MCF 10A (cell line): ENCODE data around the gene PHB1. TPM values are rescaled to one million over a fixed set of nuclear protein-coding genes. Genes with fewer than 3 reads are reported as not detected.

Experiments used
- BruUV-seq: library from RNA; stranded (reverse); fragments of 400-500 nt; replicated peaks from 2 replicates; lab custom pipeline; 2021; lab: Mats Ljungman, UMichigan
- CTCF ChIA-PET: fragments of 300-600 bp; sonication (Branson Sonifier 250); formaldehyde crosslinking; extraction: SDS; loops from one replicate; lab custom pipeline; 2021; ENCODE audit warnings: antibody characterized with exemption, inconsistent platforms; lab: Yijun Ruan, JAX
- POLR2A ChIA-PET: fragments of 300-600, 350-650 bp; sonication (Branson Sonifier 250); formaldehyde crosslinking; extraction: SDS; loops from one replicate; lab custom pipeline; 2020; ENCODE audit warnings: antibody characterized with exemption, inconsistent platforms; lab: Yijun Ruan, JAX
- DNase-seq: peaks from one replicate; pipeline ENCODE4 v3.0.0-alpha.2; 2018; ENCODE audit not compliant: unreplicated experiment
- H3K27ac Mint-ChIP-seq: one replicate; pipeline ENCODE4 v1.8.0; 2022; ENCODE audit warnings: mild to moderate bottlenecking, low read depth, mixed read lengths; ENCODE audit not compliant: unreplicated experiment
- H3K27me3 Mint-ChIP-seq: one replicate; pipeline ENCODE4 v1.8.0; 2022; ENCODE audit warnings: mixed read lengths; ENCODE audit not compliant: insufficient read depth, unreplicated experiment
- H3K36me3 Mint-ChIP-seq: one replicate; pipeline ENCODE4 v1.8.0; 2022; ENCODE audit warnings: mild to moderate bottlenecking, moderate library complexity, mixed read lengths; ENCODE audit not compliant: insufficient read depth, unreplicated experiment
- H3K4me1 Mint-ChIP-seq: one replicate; pipeline ENCODE4 v1.8.0; 2022; ENCODE audit warnings: mixed read lengths; ENCODE audit not compliant: insufficient read depth, unreplicated experiment
- H3K4me3 Mint-ChIP-seq: one replicate; pipeline ENCODE4 v1.8.0; 2022; ENCODE audit warnings: mild to moderate bottlenecking, moderate library complexity, mixed read lengths; ENCODE audit not compliant: unreplicated experiment
- H3K9me3 Mint-ChIP-seq: one replicate; pipeline ENCODE4 v1.8.0; 2022; ENCODE audit warnings: mixed read lengths; ENCODE audit not compliant: unreplicated experiment
- CTCF ChIP-seq: fragments of 200-600 bp; IDR thresholded peaks from one replicate; pipeline ENCODE4 v1.8.0; 2022; ENCODE audit warnings: antibody characterized with exemption, mild to moderate bottlenecking; ENCODE audit not compliant: unreplicated experiment
- intact Hi-C: fragments of 100-400 bp; cut with micrococcal nuclease; formaldehyde crosslinking; loops from 2 replicates; pipeline ENCODE4 v1.14.1; 2022
- total RNA-seq: library from RNA; stranded (reverse); gene quantifications from 2 replicates; pipeline ENCODE4 v1.2.3, GENCODE V29; 2022

The PHB1 gene
- total RNA-seq, 1 experiment from 2014 or later, result 134 TPM

GRCh38 chr17:49440581-49440980 lies 25.9 kb upstream of the PHB1 start:
- H3K4me1 Mint-ChIP-seq, result no peaks in the 10 kb centered on the region
- no peak overlapping the region for H3K4me3 Mint-ChIP-seq
- H3K9me3 Mint-ChIP-seq, result no peaks in the 10 kb centered on the region
- no peak for DNase-seq
- peaks cover 88% of the 10 kb centered on the region for H3K27me3 Mint-ChIP-seq
- H3K36me3 Mint-ChIP-seq, result no peaks in the 10 kb centered on the region
- CTCF ChIA-PET, result interaction anchor here (0.6 to 1.9 kb wide), 2 partner anchors 116 to 130 kb away, joined by 3 to 12 read pairs; no protein-coding TSS in a partner anchor
- intact Hi-C loops, result no loop called here
- BruUV-seq, result no TSS peak
- no peak for TF ChIP-seq CTCF
- H3K27ac Mint-ChIP-seq, result no peak overlapping the region
- POLR2A ChIA-PET, result no interaction called here

GRCh38 chr17:49439673-49440571 lies 25.2 kb upstream of the PHB1 start:
- Mint-ChIP-seq H3K4me1 (no peaks in the 10 kb centered on the region), H3K9me3 (no peaks in the 10 kb centered on the region), H3K27ac (no peak overlapping the region), H3K4me3 (no peak overlapping the region), H3K27me3 (peaks cover 88% of the 10 kb centered on the region), H3K36me3 (no peaks in the 10 kb centered on the region)
- no TSS peak for BruUV-seq
- intact Hi-C loops, result no loop called here
- ChIA-PET CTCF (interaction anchor here (0.5 to 1.9 kb wide), 4 partner anchors 7 to 256 kb away, joined by 3 to 12 read pairs (median 4); no protein-coding TSS in a partner anchor), POLR2A (interaction anchor here (0.5 kb wide), 1 partner anchor 39 kb away, joined by 3 read pairs; no protein-coding TSS in a partner anchor)
- DNase-seq, result no peak
- TF ChIP-seq CTCF, result no peak

- CTCF ChIA-PET, result interaction anchor here (0.5 to 1.9 kb wide), 5 partner anchors 8 to 257 kb away, joined by 3 to 12 read pairs (median 3); no protein-coding TSS in a partner anchor
- BruUV-seq, result no TSS peak
Measured at GRCh38 chr17:49439305-49439672, 24.6 kb upstream of the PHB1 start.

More at GRCh38 chr17:49439305-49439672, 24.6 kb upstream of the PHB1 start:
- Mint-ChIP-seq H3K36me3 (no peaks in the 10 kb centered on the region), H3K4me1 (no peaks in the 10 kb centered on the region), H3K27me3 (peaks cover 83% of the 10 kb centered on the region), H3K27ac (no peak overlapping the region), H3K4me3 (no peak overlapping the region), H3K9me3 (no peaks in the 10 kb centered on the region)
- POLR2A ChIA-PET, result interaction anchor here (0.5 kb wide), 1 partner anchor 39 kb away, joined by 3 read pairs; no protein-coding TSS in a partner anchor
- DNase-seq, result no peak
- intact Hi-C loops, result no loop called here
- no peak for TF ChIP-seq CTCF
